NCI-H526 treated with DMSO at 0.1 percent for 48 hours (cell line): ENCODE measurements around the gene PITPNM2.

ENCODE experiments used
- DNase-seq: peaks from one replicate; lab custom pipeline; 2025; lab: John Stamatoyannopoulos, UW

The PITPNM2 gene

DNA sequence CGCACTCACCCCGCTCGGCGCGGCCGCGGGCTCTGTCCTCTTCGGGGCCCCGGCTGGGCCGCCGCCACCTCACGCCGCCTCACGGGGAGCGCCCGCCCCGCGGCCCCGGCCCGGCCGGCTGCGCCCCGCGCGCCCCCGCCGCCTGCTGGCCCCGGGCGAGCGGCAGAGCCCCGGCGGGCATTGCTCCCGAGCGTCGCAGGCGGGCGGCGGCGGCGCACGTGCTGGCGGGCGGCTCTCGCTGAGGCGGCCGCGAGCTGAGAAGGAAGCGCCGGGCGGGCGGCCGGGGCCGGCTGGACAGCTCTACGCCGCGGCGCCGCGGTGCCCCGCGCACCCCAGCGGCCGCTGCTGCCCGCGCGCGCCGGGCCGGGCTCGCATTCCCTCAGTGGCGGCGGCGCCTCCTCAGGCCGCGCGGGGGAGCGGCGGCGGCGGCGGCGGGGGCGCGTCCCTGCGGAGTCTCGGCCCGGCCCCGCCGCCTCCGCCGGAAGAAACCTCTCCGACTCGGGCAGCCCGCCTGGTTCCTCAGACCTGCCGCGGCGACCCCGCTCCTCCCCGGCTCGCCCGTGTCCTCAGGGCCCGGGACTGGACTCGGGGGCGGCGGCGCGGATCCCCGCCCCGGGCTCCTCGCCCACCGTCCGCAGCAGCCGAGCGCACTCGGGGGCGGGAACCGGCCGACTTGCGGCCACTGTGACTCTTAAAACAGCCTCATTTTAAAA is at the start of gene PITPNM2:
Gene PITPNM2 (minus strand): TSS at position 347 of the 713 bp plus-strand sequence. CDS start 116,500 bp downstream, outside the sequence.
- DNase-seq, result peak; percentile 17

- no peak for DNase-seq
These were observed 49.5 kb upstream of the PITPNM2 start for GRCh38 chr12:123200414-123200813.

DNA sequence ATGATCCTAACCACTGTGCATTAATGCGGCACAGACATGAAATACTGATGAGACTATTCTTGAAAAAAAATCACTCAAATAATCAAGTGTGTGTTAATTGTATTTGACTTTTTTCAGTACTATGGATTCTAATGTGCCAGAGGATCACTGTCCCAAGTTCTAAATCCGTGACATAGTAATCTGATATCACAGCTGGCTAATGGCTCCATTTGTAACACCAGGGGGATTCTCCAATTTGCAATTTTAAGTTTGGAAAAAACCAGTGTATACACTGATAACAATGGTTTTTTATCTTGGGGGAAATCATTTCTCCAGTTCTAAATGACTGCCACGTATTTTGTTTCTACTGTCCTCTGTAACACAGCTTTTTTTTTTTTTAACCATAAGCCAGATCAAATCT is 49.0 kb upstream of the PITPNM2 start:
- no peak for DNase-seq

- DNase-seq, result no peak
These were observed 36.7 kb upstream of the PITPNM2 start for GRCh38 chr12:123187637-123188036.

DNA sequence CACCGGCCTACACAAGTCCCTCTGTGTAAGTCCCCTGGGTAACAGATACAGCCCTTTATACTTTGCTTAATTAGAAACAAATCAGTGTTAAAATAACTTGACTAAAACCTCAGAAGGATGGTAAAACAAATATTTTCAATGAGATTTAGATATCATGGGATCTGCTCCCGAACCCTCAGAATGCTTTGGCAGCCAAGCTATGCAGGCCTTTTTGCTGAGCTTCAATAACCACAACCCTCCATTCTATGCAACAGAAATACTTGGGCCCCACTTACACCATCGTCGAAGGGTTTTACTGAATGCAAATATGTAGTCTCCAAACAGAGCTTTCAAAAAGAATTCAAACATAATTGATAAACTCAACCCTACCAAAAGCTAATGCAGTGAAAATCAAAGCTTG is 29.3 kb upstream of the PITPNM2 start:
- no peak for DNase-seq

GRCh38 chr12:123171967-123172366 is 21.1 kb upstream of the PITPNM2 start:
- no peak for DNase-seq

GRCh38 chr12:123167329-123167728 is 16.4 kb upstream of the PITPNM2 start:
- DNase-seq, result no peak

DNA sequence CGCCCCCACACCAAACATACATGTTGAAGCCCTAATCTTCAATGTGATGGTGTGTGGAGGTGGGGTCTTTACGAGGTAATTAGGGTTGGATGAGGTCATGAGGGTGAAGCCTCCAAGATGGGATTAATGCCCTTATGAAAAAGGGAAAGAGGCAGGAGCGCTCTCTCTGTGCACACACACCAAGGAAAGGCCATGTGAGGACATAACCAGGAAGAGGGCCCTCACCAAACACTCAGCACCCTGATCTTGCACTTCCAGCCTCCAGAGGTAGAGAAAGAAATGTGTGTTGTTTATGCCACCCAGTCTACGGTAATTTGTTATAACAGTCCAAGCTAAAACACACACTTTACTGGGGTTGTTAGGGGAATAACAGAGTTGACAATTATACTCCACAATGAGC is 14.6 kb upstream of the PITPNM2 start:
- DNase-seq, result peak; percentile 97

DNA sequence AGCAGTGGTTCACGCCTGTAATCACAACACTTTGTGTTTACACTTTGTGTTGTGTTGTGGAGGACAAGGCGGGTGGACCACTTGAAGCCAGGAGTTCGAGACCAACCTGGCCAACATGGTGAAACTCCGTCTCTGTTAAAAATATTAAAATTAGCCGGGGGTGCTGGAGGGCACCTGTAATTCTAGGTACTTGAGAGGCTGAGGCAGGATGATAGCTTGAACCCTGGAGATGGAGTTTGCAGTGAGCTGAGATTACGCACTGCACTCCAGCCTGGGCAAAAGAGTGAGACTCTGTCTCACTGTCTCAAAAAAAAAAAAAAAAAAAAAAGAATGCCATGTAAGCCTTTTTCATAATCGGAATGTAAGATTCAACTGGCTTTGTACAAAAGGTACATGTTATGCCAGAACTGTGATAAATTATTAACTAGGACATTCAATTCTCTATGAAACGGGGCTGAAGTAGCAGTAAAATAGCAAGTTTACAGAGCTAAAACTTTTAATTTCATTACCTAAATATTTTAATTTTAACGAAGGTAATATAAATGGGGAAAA is 13.9 kb upstream of the PITPNM2 start:
- DNase-seq, result no peak

- DNase-seq, result peak; percentile 56
These were observed 13.3 kb upstream of the PITPNM2 start for GRCh38 chr12:123164222-123164621.

DNA sequence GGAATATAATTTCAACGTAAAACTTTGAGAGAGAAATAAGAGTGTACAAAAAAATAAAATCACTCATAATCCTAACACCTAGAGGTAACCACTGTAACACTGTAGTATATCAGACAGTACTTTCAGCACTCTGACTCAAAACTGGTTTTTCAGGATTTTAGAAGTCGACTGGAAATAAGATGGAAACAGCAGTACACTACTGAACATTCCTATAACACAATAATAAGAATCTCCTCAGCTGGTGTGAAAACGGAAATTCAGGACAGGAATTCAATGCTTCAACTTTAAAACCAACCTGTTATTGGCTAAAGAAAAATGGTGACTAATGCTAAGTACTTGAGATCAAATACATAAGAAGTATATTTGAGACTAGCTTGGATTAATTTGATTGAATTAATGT is 12.3 kb upstream of the PITPNM2 start:
- peak; percentile 15 for DNase-seq

DNA sequence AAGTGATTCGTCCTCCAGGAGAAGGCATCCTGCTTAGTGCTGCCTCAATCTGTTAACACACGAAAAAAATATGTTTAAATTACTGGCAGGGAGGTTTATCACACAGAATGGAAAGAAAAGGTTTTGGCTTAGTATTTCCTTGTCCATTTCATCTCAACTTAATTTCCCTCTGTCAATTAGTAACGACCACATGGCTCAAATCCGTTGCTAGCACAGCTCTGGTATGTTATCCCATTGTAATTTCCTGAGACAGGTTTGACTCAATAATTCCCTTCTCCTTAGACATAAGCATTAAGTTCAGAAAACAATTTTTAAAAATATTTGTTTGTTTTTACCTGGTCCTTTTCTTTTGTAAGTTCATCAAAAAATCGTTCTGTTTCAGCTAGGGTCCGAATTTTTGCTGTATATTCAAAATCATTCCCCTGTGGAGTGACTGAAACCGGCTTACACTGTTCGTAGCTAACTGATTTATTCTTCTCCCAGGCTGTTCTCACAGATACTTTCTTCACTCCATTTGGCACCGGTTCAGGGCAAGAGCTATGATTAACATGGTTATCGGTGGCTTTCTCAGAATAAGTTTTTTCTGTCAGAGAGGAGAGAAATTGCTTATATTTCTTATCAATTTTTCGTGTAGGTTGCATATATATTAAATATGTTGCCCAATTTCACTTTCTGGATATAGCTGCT is 10.1 kb upstream of the PITPNM2 start:
- DNase-seq, result no peak

DNA sequence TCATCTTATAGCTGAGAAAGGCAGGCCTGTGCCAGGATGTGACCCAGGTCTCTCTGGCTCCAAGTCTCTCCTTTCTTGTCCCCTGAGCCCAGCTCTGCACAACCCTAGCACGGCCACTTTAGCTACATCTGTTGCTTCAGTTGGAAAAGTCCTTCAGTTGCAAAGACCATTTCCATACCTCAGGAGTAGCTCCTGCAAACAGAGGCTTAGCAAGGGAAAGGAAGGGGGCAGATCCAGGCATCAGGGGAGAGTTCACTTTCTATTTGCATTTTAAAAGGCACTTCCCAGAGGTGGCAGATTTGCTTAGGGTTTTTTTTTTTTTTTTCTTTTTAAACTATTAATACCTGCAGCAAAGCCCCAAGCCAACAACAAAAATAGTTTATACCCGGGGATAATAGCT is 3.0 kb upstream of the PITPNM2 start:
- no peak for DNase-seq

DNA sequence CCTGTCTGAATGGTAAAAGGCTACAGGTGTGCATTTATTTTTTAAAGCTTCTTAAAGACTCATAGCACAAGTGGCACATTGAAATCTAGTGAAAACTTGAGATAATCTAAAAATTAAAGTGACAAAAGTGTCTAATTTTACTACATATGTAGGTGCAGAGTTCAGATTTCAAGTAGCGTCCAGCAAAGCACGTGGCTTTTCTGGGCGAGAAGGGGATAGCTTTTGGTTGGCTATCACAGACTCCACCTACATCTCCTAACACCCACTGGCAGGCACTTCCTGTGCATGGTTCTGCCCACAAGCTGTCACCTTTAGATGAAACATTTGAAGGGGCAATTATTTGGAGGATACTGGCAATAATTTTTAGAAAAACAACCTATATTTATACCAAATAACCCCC is 1.9 kb upstream of the PITPNM2 start:
- DNase-seq, result no peak

DNA sequence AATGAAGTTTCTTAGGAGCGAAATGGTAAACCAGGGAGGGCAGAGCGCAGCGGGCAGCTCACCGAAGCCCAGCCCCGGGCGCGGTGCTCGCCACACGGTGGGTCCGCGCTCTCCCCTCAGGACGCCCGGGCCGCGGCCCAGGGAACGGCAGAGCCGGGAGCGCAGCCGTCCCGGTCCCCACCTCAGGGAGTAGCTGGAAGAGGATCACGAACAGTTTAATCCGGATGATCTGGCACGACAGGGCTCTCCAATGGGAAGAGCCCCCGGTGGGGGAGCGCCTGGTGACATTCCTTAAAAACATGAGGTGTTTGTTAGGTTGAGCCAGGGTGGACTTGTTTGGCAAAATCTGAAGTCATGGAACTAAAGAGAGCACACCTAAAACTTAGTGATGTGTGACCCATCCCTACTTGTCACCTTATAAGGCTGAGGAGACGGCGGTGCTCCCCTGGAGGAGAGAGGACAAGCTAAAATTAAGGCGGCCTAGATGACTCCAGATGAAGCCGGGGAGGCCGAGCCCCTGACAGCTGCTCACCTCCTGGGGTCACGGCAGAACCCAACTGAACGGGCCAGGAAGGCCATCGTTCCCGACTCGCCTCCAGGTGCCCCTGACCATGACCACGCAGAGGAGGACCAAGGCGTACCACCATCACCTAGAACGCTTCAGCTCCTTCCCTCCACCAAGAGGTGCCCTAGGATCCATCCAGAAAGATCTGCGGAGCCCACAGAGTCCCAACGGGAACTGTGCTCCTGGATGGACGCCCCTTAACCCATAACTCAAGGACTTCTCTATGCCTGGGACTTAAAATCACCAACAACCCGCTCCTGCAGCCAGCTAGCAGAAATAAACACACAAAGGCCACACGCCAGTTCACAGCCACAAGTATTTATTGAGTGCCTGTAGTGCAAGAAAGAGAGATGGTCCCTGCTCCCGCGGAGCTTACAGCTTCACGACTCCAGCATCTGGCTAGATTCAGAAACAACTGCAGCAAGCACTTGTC is 866 bp upstream of the PITPNM2 start:
- DNase-seq, result no peak

DNA sequence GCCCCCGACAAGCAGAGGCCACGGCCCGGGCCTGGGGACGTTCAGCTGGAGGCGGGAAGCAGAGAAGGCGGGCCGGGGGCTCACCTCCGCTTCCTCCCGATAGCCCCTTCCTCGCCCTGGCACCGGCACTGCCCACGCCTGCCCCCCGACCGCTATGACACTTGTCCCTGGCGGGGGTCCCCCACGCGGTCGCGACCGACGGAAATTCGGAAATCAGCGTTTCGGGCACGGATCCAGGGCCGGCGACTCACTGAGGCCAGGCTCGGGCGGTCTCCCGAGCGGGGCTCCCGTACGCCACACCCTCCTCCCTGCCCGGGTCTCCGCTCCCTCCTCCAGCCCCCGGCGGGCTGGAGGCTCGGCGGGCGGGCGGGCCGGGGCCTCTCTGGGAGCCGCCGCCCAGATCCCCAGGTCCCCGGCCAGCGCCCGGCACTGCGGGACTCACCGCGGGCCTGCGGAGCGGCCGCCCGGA is 581 bp downstream of the PITPNM2 start:
- DNase-seq, result no peak

GRCh38 chr12:123149501-123150274 is 1.2 kb downstream of the PITPNM2 start:
- peak; percentile 26 for DNase-seq

- no peak for DNase-seq
These were observed 1.8 kb downstream of the PITPNM2 start for GRCh38 chr12:123149088-123149487.

DNA sequence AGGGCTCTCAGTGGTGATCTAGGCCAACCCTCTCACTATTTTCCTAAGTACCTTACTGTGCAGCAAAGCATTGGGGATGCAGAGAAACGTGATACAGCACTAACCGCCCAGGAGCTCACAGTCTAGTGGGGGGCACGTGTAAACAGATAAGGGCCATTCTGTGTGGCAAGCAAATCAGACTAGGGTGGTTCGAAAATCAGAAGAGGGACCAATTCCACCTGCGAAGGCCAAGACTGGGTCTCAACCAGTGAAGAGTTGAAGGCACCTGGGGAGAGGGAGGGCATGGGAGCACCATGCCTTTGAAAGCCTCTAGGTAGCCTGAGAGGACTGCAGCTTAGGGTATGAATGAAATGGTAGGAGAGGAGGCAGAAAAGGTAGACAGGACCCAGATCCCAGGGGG is 2.2 kb downstream of the PITPNM2 start:
- peak; percentile 38 for DNase-seq

GRCh38 chr12:123148223-123148622 is 2.7 kb downstream of the PITPNM2 start:
- no peak for DNase-seq

- DNase-seq, result no peak
These were observed 5.7 kb downstream of the PITPNM2 start for GRCh38 chr12:123145211-123145610.
